GM18502 (cell line): ENCODE measurements around the gene INPP5K.
A peak's percentile ranks its signal among the peaks of the same experiment; 100 is the strongest.
"Not testable (repeated sequence)": the region's sequence is repeated elsewhere in the genome, so short reads cannot be mapped to it uniquely, and the experiment has no call there.

Source experiments
- ATAC-seq: cut with Tn5 transposase; IDR thresholded peaks from one replicate; pipeline ENCODE4 v1.9.1; 2021; ENCODE audit warnings: mild to moderate bottlenecking; ENCODE audit not compliant: unreplicated experiment, poor library complexity

INPP5K gene

GRCh38 chr17:1516388-1517161, at the start of gene INPP5K:
Gene INPP5K (minus strand): TSS chr17:1516612. CDS start chr17:1516499, 113 bp downstream.
- ATAC-seq = peak; percentile 89

GRCh38 chr17:1565877-1566276, 49.5 kb upstream of the INPP5K start:
- no peak for ATAC-seq

- ATAC-seq = no peak
These were observed 47.6 kb upstream of the INPP5K start for GRCh38 chr17:1563786-1564613.

- not testable (repeated sequence) for ATAC-seq
These were observed 47.0 kb upstream of the INPP5K start for GRCh38 chr17:1563471-1563785.

- peak; percentile 39 for ATAC-seq
These were observed 45.8 kb upstream of the INPP5K start for GRCh38 chr17:1562176-1562643.

GRCh38 chr17:1561420-1562175, 45.2 kb upstream of the INPP5K start:
- peak; percentile 18 for ATAC-seq

- no peak for ATAC-seq
These were observed 44.5 kb upstream of the INPP5K start for GRCh38 chr17:1560858-1561355.

- ATAC-seq = no peak
These were observed 43.9 kb upstream of the INPP5K start for GRCh38 chr17:1560101-1560857.

- no peak for ATAC-seq
These were observed 42.9 kb upstream of the INPP5K start for GRCh38 chr17:1559047-1560043.

- ATAC-seq = no peak
These were observed 42.0 kb upstream of the INPP5K start for GRCh38 chr17:1558401-1558800.

- no peak for ATAC-seq
These were observed 41.1 kb upstream of the INPP5K start for GRCh38 chr17:1557355-1558095.

- no peak for ATAC-seq
These were observed 39.4 kb upstream of the INPP5K start for GRCh38 chr17:1555651-1556471.

- ATAC-seq = no peak
These were observed 38.5 kb upstream of the INPP5K start for GRCh38 chr17:1554751-1555540.

- ATAC-seq = no peak
These were observed 37.2 kb upstream of the INPP5K start for GRCh38 chr17:1553354-1554266.

- no peak for ATAC-seq
These were observed 36.5 kb upstream of the INPP5K start for GRCh38 chr17:1552932-1553331.
